PFSK-1 (cell line): ENCODE data around the gene CYP26B1.

Experiments
- POLR2AphosphoS5 ChIP-seq: IDR thresholded peaks from 2 replicates; pipeline ENCODE4 v1.6.1; 2012; ENCODE audit warnings: low read depth, mild to moderate bottlenecking, control low read depth, low read length, moderate library complexity
- REST ChIP-seq, 2 experiments: IDR thresholded peaks; 2 replicates each; pipeline versions ENCODE4 v1.6.1 to v1.8.0; 2011 to 2012; ENCODE audit warnings: low read depth in 2 of 2, low read length in 2 of 2, control low read depth in 1 of 2, inconsistent platforms in 1 of 2, mild to moderate bottlenecking in 1 of 2, moderate library complexity in 1 of 2; ENCODE audit not compliant: insufficient read depth in 1 of 2
- TAF1 ChIP-seq: IDR thresholded peaks from 2 replicates; pipeline ENCODE4 v1.6.1; 2012; ENCODE audit warnings: low read length, control low read depth, borderline replicate concordance; ENCODE audit not compliant: insufficient read depth

- no peak for TF ChIP-seq POLR2AphosphoS5
- TF ChIP-seq REST (IDR thresholded peaks at IDR 0.05; ENCODE audit: insufficient read depth in 1 of 2, low read depth in 2 of 2, low read length in 2 of 2): no peak
- TF ChIP-seq TAF1: no peak
These were observed 4.9 kb downstream of the CYP26B1 start for GRCh38 chr2:72142570-72143440.
